ENCODE data around the gene FAM76B. TPM values are rescaled to one million over a fixed set of nuclear protein-coding genes. Genes with fewer than 3 reads are reported as not detected.

The FAM76B gene
- total RNA-seq, 2 donors from 2014 or later, result 36.5 to 40.2 TPM

DNA sequence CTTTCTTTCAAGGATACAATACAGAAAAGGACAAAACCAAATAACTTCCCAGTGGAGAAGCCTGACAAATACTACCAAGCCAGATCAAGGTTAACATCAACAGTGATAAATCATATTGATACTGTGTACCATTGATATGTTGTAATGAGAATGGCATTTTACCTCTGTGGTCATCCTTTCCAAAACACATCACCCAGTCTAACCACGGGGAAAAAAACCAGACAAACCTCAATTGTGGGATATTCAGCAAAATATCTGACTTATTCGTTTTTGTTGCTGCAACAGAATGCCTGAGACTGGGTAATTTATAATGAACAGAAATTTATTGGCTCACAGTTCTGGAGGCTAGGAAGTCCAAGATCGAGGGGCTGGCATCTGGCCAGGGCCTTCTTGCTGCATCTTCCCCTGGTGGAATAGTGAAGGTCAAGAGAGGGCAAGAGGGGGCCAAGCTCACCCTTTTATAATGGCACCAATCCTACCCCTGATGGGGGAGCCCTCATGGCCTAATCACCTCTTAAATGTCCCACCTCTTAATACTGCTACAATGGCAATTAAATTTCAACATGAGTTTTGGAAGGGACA is 66.1 kb downstream of the FAM76B start:
- WGBS, 2 experiments (ENCODE audit: insufficient coverage in 1 of 2, insufficient read length in 1 of 2), result 91 to 92% methylated on average over 3 of the region's 3 CpGs
- no peak overlapping the region for H3K27ac ChIP-seq (ENCODE audit: low read depth, low read length)
- DNase-seq, result no peak

DNA sequence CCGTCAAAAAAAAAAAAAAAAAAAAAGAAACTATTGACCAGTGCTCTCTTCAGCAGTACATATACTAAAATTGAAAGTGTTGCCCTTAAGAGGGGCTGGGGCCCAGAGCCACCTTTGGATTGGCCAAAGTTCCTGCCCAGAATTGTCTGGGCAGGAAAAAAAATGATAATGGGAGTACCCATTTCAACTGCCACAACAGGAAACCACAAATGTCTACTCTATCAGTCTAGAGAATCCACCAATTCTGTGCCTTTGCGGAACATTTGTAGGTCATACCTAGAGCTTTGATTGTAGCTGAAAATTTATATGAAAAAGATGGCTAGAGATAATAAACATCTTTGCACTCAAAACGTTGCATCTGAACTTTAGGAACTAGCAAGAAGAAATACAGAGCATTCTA is 69.4 kb downstream of the FAM76B start:
- no peak overlapping the region for H3K4me3 ChIP-seq (ENCODE audit: low read length)
- Mint-ChIP-seq H3K27ac (no peak overlapping the region), H3K4me3 (no peak overlapping the region), H3K4me1 (no peaks in the 10 kb centered on the region), H3K27me3 (ENCODE audit: insufficient read depth) (no peaks in the 10 kb centered on the region), H3K36me3 (ENCODE audit: low read depth) (no peaks in the 10 kb centered on the region), H3K9me3 (peaks cover 2% of the 10 kb centered on the region)
- no peaks in the 10 kb centered on the region for H3K27me3 ChIP-seq (ENCODE audit: control insufficient read depth, insufficient read depth, low read length, poor library complexity, severe bottlenecking)
- no peak overlapping the region for H3K9ac ChIP-seq (ENCODE audit: extremely low read depth, low read length, poor library complexity, severe bottlenecking)
- H3K36me3 ChIP-seq (ENCODE audit: control insufficient read depth, insufficient read depth, low read length), result no peaks in the 10 kb centered on the region
- no peaks in the 10 kb centered on the region for H3K9me3 ChIP-seq (ENCODE audit: control insufficient read depth, low read length)
- H3K4me1 ChIP-seq (ENCODE audit: control insufficient read depth, insufficient read depth, low read length), result no peaks in the 10 kb centered on the region
- no peak for DNase-seq
- no peak overlapping the region for H3K27ac ChIP-seq (ENCODE audit: low read depth, low read length)
- TF ChIP-seq, protein P1, sequence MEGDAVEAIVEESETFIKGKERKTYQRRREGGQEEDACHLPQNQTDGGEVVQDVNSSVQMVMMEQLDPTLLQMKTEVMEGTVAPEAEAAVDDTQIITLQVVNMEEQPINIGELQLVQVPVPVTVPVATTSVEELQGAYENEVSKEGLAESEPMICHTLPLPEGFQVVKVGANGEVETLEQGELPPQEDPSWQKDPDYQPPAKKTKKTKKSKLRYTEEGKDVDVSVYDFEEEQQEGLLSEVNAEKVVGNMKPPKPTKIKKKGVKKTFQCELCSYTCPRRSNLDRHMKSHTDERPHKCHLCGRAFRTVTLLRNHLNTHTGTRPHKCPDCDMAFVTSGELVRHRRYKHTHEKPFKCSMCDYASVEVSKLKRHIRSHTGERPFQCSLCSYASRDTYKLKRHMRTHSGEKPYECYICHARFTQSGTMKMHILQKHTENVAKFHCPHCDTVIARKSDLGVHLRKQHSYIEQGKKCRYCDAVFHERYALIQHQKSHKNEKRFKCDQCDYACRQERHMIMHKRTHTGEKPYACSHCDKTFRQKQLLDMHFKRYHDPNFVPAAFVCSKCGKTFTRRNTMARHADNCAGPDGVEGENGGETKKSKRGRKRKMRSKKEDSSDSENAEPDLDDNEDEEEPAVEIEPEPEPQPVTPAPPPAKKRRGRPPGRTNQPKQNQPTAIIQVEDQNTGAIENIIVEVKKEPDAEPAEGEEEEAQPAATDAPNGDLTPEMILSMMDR (conservative IDR thresholded peaks at IDR 0.05), result no peak
- WGBS, 2 experiments (ENCODE audit: insufficient coverage in 1 of 2, insufficient read length in 1 of 2), result 62 to 75% methylated on average over 2 of the region's 3 CpGs

More for the DNA sequence above, 66.1 kb downstream of the FAM76B start:
- Histone ChIP-seq H3K4me3 (ENCODE audit: low read length) (no peak overlapping the region), H3K9me3 (ENCODE audit: control insufficient read depth, low read length) (no peaks in the 10 kb centered on the region), H3K27me3 (ENCODE audit: control insufficient read depth, insufficient read depth, low read length, poor library complexity, severe bottlenecking) (no peaks in the 10 kb centered on the region), H3K4me1 (ENCODE audit: control insufficient read depth, insufficient read depth, low read length) (no peaks in the 10 kb centered on the region), H3K9ac (ENCODE audit: extremely low read depth, low read length, poor library complexity, severe bottlenecking) (no peak overlapping the region), H3K36me3 (ENCODE audit: control insufficient read depth, insufficient read depth, low read length) (no peaks in the 10 kb centered on the region)
- Mint-ChIP-seq H3K9me3 (peaks cover 2% of the 10 kb centered on the region), H3K27ac (no peak overlapping the region), H3K4me3 (no peak overlapping the region), H3K27me3 (ENCODE audit: insufficient read depth) (no peaks in the 10 kb centered on the region), H3K4me1 (no peaks in the 10 kb centered on the region), H3K36me3 (ENCODE audit: low read depth) (no peaks in the 10 kb centered on the region)
- TF ChIP-seq, protein P1 (conservative IDR thresholded peaks at IDR 0.05), result no peak

Other genes starting within 250 kb of the FAM76B start
- 10 to 100 TPM; 54.6 to 88.1 TPM for gene CEP57, start 716 bp upstream of the FAM76B start, total RNA-seq
- 10 to 100 TPM; 56.9 to 65.8 TPM for gene MTMR2, start 134.3 kb upstream of the FAM76B start, total RNA-seq